Neural progenitor cell (in vitro differentiated cells): Measurements from ENCODE around the gene ATG5. TPM values are rescaled to one million over a fixed set of nuclear protein-coding genes. Genes with fewer than 3 reads are reported as not detected.

Source experiments
- DNase-seq: peaks from one replicate; pipeline ENCODE4 v3.0.0-alpha.2; 2016; ENCODE audit warnings: low spot score
- H2AFZ ChIP-seq: fragments of 200-600 bp; sonication (generic); replicated peaks from 2 replicates; pipeline ENCODE4 v1.6.1; 2016; ENCODE audit warnings: antibody characterized with exemption
- H3F3A ChIP-seq: fragments of 200-600 bp; sonication (generic); 2 replicates; pipeline ENCODE4 v1.6.1; 2016; ENCODE audit warnings: antibody characterized with exemption, low read depth
- H3K27ac ChIP-seq: fragments of 200-600 bp; sonication (generic); 2 replicates; pipeline ENCODE4 v1.5.1; 2016; ENCODE audit warnings: mild to moderate bottlenecking
- H3K27me3 ChIP-seq: fragments of 200-600 bp; sonication (generic); 2 replicates; pipeline ENCODE4 v1.6.1; 2016; ENCODE audit warnings: mild to moderate bottlenecking, moderate library complexity
- H3K36me3 ChIP-seq: fragments of 200-600 bp; sonication (generic); 2 replicates; pipeline ENCODE4 v1.5.1; 2016
- H3K4me1 ChIP-seq: fragments of 200-600 bp; sonication (generic); 2 replicates; pipeline ENCODE4 v1.6.1; 2016; ENCODE audit warnings: mixed run types
- H3K4me2 ChIP-seq: fragments of 200-600 bp; sonication (generic); 2 replicates; pipeline ENCODE4 v1.6.1; 2016
- H3K4me3 ChIP-seq: fragments of 200-600 bp; sonication (generic); 2 replicates; pipeline ENCODE4 v1.5.1; 2016
- H3K79me2 ChIP-seq: fragments of 200-600 bp; sonication (generic); 2 replicates; pipeline ENCODE4 v1.6.1; 2016; ENCODE audit warnings: low read depth
- H3K9ac ChIP-seq: fragments of 200-600 bp; sonication (generic); 2 replicates; pipeline ENCODE4 v1.6.1; 2016
- H3K9me3 ChIP-seq: fragments of 200-600 bp; sonication (generic); 2 replicates; pipeline ENCODE4 v1.5.1; 2016; ENCODE audit warnings: low read depth
- H4K20me1 ChIP-seq: fragments of 200-600 bp; sonication (generic); 2 replicates; pipeline ENCODE4 v1.6.1; 2016; ENCODE audit warnings: low read depth
- H3K27ac Mint-ChIP-seq: 3 replicates; pipeline ENCODE4 v1.8.0; 2021; ENCODE audit warnings: mixed read lengths
- H3K27me3 Mint-ChIP-seq: 2 replicates; pipeline ENCODE4 v1.8.0; 2022; ENCODE audit warnings: low read depth, mild to moderate bottlenecking, inconsistent platforms, moderate library complexity, mixed read lengths; ENCODE audit not compliant: insufficient read depth
- H3K36me3 Mint-ChIP-seq: 3 replicates; pipeline ENCODE4 v1.8.0; 2021; ENCODE audit warnings: mixed read lengths
- H3K4me1 Mint-ChIP-seq: 3 replicates; pipeline ENCODE4 v1.8.0; 2021; ENCODE audit warnings: mixed read lengths
- H3K4me3 Mint-ChIP-seq: 3 replicates; pipeline ENCODE4 v1.8.0; 2021; ENCODE audit warnings: mild to moderate bottlenecking, moderate library complexity, mixed read lengths
- H3K9me3 Mint-ChIP-seq: 3 replicates; pipeline ENCODE4 v1.8.0; 2020; ENCODE audit warnings: mixed read lengths
- CTCF ChIP-seq: fragments of 200-600 bp; sonication (generic); IDR thresholded peaks from 2 replicates; pipeline ENCODE4 v1.5.1; 2017; ENCODE audit warnings: antibody characterized with exemption, mild to moderate bottlenecking
- EZH2 ChIP-seq: fragments of 200-600 bp; sonication (generic); IDR thresholded peaks from 2 replicates; pipeline ENCODE4 v1.6.1; 2017; ENCODE audit warnings: antibody characterized with exemption, mild to moderate bottlenecking, moderate library complexity
- EZH2phosphoT487 ChIP-seq: fragments of 200-600 bp; sonication (generic); IDR thresholded peaks from 2 replicates; pipeline ENCODE4 v1.6.1; 2017; ENCODE audit warnings: antibody characterized with exemption
- total RNA-seq: library from RNA; depleted of rRNA; stranded (reverse); fragments of >200 nt; gene quantifications from 2 replicates; pipeline ENCODE4 v1.2.3, GENCODE V29; 2015; ENCODE audit warnings: low replicate concordance

The ATG5 gene
- total RNA-seq, 1 donor from 2014 or later = 45.0 TPM

GRCh38 chr6:106138151-106138550, 187.4 kb downstream of the ATG5 start:
- H2AFZ ChIP-seq = no peak overlapping the region
- H3K36me3 ChIP-seq = no peaks in the 10 kb centered on the region
- H3K4me3 Mint-ChIP-seq = no peak overlapping the region
- no peak for TF ChIP-seq EZH2phosphoT487
- no peak for TF ChIP-seq EZH2
- TF ChIP-seq CTCF = no peak
- H3K27me3 Mint-ChIP-seq = peaks cover 4% of the 10 kb centered on the region
- no peak overlapping the region for H3K4me3 ChIP-seq
- no peaks in the 10 kb centered on the region for H3K9me3 Mint-ChIP-seq
- H3K36me3 Mint-ChIP-seq = no peaks in the 10 kb centered on the region
- no peak overlapping the region for H3K9ac ChIP-seq
- no peaks in the 10 kb centered on the region for H3K79me2 ChIP-seq
- no peak overlapping the region for H3K27ac ChIP-seq
- no peak overlapping the region for H3K4me2 ChIP-seq
- H3K4me1 ChIP-seq = no peaks in the 10 kb centered on the region
- H3K27me3 ChIP-seq = no peaks in the 10 kb centered on the region
- no peaks in the 10 kb centered on the region for H4K20me1 ChIP-seq
- H3K27ac Mint-ChIP-seq = no peak overlapping the region
- DNase-seq = no peak
- H3F3A ChIP-seq = peaks cover 4% of the 10 kb centered on the region
- H3K4me1 Mint-ChIP-seq = peaks cover 14% of the 10 kb centered on the region
- no peaks in the 10 kb centered on the region for H3K9me3 ChIP-seq

- Histone ChIP-seq H3K4me1 (no peaks in the 10 kb centered on the region), H4K20me1 (no peaks in the 10 kb centered on the region), H3K27ac (no peak overlapping the region), H3K27me3 (no peaks in the 10 kb centered on the region), H3K4me3 (no peak overlapping the region), H2AFZ (no peak overlapping the region), H3K79me2 (no peaks in the 10 kb centered on the region), H3K36me3 (no peaks in the 10 kb centered on the region), H3K9me3 (no peaks in the 10 kb centered on the region), H3F3A (no peaks in the 10 kb centered on the region), H3K4me2 (no peak overlapping the region), H3K9ac (no peak overlapping the region)
- TF ChIP-seq EZH2 (no peak), CTCF (no peak), EZH2phosphoT487 (no peak)
- Mint-ChIP-seq H3K4me1 (peaks cover 4% of the 10 kb centered on the region), H3K4me3 (no peak overlapping the region), H3K36me3 (no peaks in the 10 kb centered on the region), H3K9me3 (no peaks in the 10 kb centered on the region), H3K27me3 (peaks cover 2% of the 10 kb centered on the region), H3K27ac (no peak overlapping the region)
- DNase-seq = no peak
These were observed 188.7 kb downstream of the ATG5 start for GRCh38 chr6:106136845-106137244.

- Mint-ChIP-seq H3K9me3 (no peaks in the 10 kb centered on the region), H3K27ac (no peak overlapping the region), H3K4me1 (no peaks in the 10 kb centered on the region), H3K4me3 (no peak overlapping the region), H3K27me3 (peaks cover 2% of the 10 kb centered on the region), H3K36me3 (no peaks in the 10 kb centered on the region)
- Histone ChIP-seq H3K36me3 (no peaks in the 10 kb centered on the region), H3K27me3 (no peaks in the 10 kb centered on the region), H3K9me3 (no peaks in the 10 kb centered on the region), H2AFZ (no peak overlapping the region), H3K9ac (no peak overlapping the region), H3F3A (no peaks in the 10 kb centered on the region), H3K4me1 (no peaks in the 10 kb centered on the region), H3K79me2 (no peaks in the 10 kb centered on the region), H3K4me2 (no peak overlapping the region), H4K20me1 (no peaks in the 10 kb centered on the region), H3K27ac (no peak overlapping the region), H3K4me3 (no peak overlapping the region)
- DNase-seq = no peak
- TF ChIP-seq EZH2phosphoT487 (no peak), CTCF (no peak), EZH2 (no peak)
These were observed 189.5 kb downstream of the ATG5 start for GRCh38 chr6:106135911-106136571.
